Activated CD8-positive, alpha-beta memory T cell treated with anti-CD3 and anti-CD28 coated beads for 36 hours (primary cell): ENCODE measurements around the gene DVL2. TPM values are rescaled to one million over a fixed set of nuclear protein-coding genes. Genes with fewer than 3 reads are reported as not detected.
"Not testable (repeated sequence)": the region's sequence is repeated elsewhere in the genome, so short reads cannot be mapped to it uniquely, and the experiment has no call there.

Experiments
- CTCF ChIA-PET: fragments of 350-600 bp; sonication (Branson Sonifier 250); formaldehyde crosslinking; loops from one replicate; lab custom pipeline; 2021; ENCODE audit warnings: antibody characterized with exemption; lab: Charles Lee
- POLR2A ChIA-PET: fragments of 350-600 bp; sonication (Branson Sonifier 250); formaldehyde crosslinking; loops from one replicate; lab custom pipeline; 2021; ENCODE audit warnings: antibody characterized with exemption; lab: Charles Lee
- total RNA-seq, 2 experiments: library from RNA; stranded (reverse); gene quantifications; one replicate each; pipeline ENCODE4 v1.2.3, GENCODE V29; 2021

DVL2 gene
- total RNA-seq, 2 experiments from 2014 or later = 64.4 to 68.9 TPM

DNA sequence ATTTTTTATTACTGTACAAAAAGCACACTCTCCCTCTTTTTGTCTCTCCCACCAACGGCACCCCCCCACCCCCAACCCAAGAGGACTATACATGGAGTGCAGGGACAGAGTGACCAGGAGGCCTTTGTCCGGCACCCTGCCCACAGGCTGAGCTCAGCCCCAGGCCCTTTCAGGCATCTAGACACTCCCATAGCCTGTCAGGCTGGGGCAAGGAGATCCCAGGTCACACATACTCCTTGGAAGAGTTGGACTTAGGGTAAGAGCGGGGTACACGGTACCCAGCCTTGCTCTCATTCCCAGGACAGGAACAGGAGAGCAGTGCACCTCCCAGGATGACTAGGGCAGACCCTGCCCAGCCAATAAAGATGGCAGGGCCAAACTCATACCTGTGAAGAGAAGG, 25.8 kb upstream of the DVL2 start:
- ChIA-PET CTCF (interaction anchor here (0.5 kb wide), 1 partner anchor 117 kb away, joined by 3 read pairs; no protein-coding TSS in a partner anchor), POLR2A (interaction anchor here (0.6 kb wide), 1 partner anchor 22 kb away, joined by 3 read pairs; no protein-coding TSS in a partner anchor)

DNA sequence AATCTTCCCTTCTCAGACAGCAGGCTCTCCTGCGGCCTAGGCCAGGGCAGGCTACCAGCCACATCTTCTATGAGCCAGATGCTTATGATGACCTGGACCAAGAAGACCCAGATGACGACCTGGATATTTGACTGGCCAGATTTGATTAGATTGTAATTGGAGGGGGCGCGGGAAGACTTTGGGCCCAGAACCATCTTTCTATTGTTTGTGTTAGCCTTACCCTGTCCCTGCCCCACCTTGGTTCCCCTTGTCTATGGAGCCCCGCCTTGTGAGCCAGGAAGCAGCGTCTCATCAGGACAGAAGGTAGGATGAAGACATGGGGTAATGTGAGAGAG, 25.2 kb upstream of the DVL2 start:
- POLR2A ChIA-PET = interaction anchor here (0.6 kb wide), 1 partner anchor 23 kb away, joined by 3 read pairs; no protein-coding TSS in a partner anchor
- CTCF ChIA-PET = interaction anchor here (0.5 to 1.5 kb wide), 3 partner anchors 37 to 293 kb away, joined by 3 to 4 read pairs (median 3); no protein-coding TSS in a partner anchor

DNA sequence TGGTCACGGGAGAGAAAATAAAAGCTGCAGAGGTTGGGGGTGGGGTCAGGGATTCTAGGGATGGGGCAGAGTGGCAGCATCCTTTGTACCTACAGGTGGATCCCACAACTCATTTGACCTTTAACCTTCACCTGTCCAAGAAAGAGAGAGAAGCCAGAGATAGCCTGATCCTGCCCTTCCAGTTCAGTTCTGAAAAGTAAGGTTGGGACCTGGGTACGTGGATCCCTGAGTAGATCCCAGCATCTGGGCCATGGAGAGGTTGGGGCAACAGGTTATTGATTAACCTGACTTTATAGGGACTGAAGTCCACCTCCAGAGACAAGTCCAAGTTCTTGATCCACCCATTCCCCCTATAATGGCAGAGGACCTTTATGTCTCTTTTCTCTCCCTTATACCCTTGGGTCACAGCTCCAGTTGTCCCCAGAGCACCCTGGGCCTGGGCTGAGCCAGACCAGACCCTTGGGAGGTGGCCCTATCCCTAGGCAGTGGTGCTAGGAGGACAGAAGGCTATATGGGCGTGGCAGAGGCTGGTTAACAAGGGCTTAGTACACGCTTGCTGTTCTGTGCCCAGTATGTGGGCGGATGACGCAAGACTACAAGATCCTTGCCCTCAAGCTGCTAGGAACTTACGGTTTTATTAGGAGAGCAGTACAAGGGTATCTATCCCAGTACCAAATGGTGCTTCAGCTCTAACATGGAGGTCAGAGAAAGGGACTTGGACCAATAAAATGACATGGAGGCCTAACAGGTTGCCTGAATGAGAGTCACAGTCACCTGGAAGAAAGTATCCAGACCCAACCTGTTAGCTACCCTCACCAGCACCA, 24.6 kb upstream of the DVL2 start:
- POLR2A ChIA-PET = no interaction called here
- CTCF ChIA-PET = interaction anchor here (0.6 to 1.5 kb wide), 3 partner anchors 8 to 293 kb away, joined by 3 to 6 read pairs (median 4); no protein-coding TSS in a partner anchor

DNA sequence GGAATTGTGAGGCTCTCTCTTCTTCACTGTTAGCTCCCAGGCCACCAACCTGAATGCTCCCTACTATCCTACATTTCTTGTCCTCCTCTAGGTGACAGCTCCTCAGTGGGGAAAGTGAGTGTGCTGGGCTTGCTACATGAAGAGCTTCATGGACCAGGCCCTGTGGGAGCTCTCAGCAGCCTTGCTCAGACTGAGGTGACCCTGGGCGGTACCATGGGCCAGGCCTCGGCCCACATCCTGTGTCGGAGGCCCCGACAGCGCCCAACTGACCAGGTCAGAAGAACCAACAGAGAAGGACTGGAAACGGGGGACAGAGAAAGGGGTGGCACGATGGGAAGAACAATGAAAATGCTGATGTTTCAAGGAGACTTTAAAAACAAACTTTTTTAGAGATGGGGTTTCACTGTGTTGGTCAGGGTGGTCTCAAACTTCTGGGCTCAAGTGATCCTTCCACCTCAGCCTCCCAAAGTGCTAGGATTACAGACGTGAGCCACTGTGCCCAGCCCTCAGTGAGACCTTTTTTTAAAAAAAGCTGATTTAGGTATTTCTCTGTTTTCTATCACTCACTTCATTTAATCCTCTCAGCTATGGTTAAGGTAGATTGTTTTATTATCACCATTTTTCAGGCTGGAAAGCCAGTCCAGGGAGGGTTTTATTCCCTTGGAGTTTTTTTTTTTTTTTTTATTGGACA, 22.6 kb upstream of the DVL2 start:
- CTCF ChIA-PET = interaction anchor here (0.8 to 1.4 kb wide), 2 partner anchors 9 to 39 kb away, joined by 5 read pairs; no protein-coding TSS in a partner anchor
- POLR2A ChIA-PET = interaction anchor here (0.7 to 0.9 kb wide), 2 partner anchors 20 to 107 kb away, joined by 3 to 6 read pairs; no protein-coding TSS in a partner anchor

DNA sequence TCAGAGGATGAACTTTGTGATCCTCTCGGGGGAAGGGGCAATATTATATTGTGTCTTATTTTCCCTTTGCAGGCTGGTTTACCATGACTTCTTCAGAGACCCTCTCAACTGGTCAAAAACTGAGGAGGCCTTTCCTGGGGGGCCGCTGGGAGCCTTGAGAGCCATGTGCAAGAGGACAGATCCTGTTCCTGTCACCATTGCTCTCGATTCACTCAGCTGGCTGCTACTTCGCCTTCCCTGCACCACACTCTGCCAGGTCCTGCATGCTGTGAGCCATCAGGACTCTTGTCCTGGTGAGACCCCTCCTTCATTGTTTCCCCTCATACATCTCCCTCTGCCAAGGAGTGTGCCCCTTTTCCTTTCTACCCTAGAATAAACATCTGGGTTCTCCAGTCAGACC, 20.2 kb upstream of the DVL2 start:
- ChIA-PET CTCF (interaction anchor here (0.7 to 1.4 kb wide), 4 partner anchors 9 to 75 kb away, joined by 3 to 5 read pairs (median 3); partner anchors contain the start of gene NEURL4), POLR2A (no interaction called here)

DNA sequence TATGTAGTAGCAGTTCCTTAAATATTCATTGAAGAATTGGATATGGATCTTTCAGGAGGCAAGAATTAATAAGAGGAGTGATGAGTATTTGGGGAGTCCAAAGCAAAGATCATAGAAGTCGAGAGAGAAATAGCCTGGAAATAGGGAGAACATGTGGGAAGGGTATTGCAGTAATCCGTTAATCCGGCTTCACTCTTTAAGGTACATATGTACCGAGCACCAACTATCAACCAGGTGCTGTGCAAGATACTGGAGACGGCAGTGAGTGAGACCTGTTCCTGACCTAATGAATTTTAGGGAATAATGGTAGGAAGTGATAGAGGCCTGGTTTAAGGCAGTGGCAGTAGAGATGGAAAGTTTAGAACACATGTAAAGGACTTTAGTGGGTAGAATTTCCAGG, 18.8 kb upstream of the DVL2 start:
- CTCF ChIA-PET = no interaction called here

DNA sequence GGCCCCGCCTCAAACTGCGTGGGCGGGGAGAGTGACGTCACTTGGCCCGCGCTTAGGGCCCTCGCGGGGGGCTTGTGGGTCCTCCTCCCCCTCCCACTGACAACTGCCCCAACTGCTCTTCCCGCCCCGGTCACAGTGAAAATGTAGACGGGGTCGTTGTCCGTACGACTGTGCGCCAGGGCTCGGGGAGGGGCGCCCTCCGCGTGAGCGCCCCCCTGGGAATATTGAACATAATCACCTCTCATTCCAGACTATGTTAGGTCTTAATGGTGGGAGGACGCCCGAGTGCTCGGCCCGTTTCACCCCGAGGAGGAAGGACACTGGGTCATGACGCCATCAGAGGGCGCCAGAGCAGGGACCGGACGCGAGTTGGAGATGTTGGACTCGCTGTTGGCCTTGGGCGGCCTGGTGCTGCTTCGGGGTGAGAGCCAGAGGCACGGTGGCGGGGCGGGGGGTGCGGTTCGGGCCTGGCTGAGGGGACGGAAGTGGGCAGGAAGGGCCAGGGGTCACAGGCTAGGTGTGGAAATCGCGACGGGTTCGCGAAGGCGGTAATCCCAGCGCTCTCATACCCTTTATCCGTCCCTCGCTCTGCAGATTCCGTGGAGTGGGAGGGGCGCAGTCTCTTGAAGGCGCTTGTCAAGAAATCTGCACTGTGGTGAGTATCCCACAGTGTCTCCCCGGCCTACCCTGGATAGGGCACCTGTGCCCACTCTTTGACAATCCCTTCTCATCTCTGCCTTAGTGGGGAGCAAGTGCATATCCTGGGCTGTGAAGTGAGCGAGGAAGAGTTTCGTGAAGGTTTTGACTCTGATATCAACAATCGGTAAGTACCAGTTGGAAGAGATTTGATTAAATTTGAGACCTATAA, 18.1 kb upstream of the DVL2 start, which contains the start of gene ELP5:
Gene ELP5 (plus strand): TSS at position 40 of the 868 bp plus-strand sequence. CDS start 336 bp downstream, at position 376.
- ChIA-PET CTCF (interaction anchor here (1.2 to 3.1 kb wide), 3 partner anchors 10 to 32 kb away, joined by 3 to 17 read pairs (median 4); partner anchors contain the start of genes GABARAP and PHF23), POLR2A (interaction anchor here (0.6 to 2.0 kb wide), 2 partner anchors 14 to 342 kb away, joined by 3 to 10 read pairs; no protein-coding TSS in a partner anchor)

More for the DNA sequence above, 18.8 kb upstream of the DVL2 start:
- POLR2A ChIA-PET = no interaction called here

DNA sequence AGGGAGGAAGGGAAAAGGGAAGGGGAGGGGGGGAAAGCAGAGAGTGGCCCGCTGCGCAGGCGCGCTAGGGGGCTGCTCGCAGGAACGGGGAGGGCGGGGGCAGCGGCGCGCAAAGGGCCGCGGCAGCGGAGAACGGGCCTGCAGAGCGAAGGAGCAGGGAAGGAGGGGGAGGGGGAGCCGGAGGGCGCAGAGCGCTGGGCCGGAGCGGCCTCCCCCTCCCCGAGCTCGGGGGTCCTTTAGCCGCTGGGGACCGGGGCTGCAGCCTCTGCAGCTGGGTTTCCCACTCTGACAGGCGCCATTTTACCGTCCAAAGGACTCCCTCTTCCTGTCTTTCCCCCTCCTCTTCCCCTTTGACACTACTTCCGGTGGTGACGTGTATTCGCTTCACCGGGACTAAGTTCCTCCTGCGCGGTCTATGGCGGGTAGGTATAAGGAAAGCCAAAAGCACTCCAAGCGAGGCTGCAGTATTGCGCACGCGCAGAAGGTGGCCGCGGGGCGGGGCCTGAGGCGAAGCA, 17.4 kb upstream of the DVL2 start, which contains the start of gene CTDNEP1:
Gene CTDNEP1 (minus strand): TSS at position 74 of the 515 bp plus-strand sequence. CDS start 438 bp downstream, outside the sequence.
- ChIA-PET POLR2A (interaction anchor here (0.6 to 2.0 kb wide), 5 partner anchors 9 to 343 kb away, joined by 3 to 10 read pairs (median 3); partner anchors contain the start of genes ACADVL, DLG4 and GABARAP), CTCF (interaction anchor here (1.2 to 3.1 kb wide), 3 partner anchors 9 to 31 kb away, joined by 3 to 17 read pairs (median 4); partner anchors contain the start of genes GABARAP and PHF23)

DNA sequence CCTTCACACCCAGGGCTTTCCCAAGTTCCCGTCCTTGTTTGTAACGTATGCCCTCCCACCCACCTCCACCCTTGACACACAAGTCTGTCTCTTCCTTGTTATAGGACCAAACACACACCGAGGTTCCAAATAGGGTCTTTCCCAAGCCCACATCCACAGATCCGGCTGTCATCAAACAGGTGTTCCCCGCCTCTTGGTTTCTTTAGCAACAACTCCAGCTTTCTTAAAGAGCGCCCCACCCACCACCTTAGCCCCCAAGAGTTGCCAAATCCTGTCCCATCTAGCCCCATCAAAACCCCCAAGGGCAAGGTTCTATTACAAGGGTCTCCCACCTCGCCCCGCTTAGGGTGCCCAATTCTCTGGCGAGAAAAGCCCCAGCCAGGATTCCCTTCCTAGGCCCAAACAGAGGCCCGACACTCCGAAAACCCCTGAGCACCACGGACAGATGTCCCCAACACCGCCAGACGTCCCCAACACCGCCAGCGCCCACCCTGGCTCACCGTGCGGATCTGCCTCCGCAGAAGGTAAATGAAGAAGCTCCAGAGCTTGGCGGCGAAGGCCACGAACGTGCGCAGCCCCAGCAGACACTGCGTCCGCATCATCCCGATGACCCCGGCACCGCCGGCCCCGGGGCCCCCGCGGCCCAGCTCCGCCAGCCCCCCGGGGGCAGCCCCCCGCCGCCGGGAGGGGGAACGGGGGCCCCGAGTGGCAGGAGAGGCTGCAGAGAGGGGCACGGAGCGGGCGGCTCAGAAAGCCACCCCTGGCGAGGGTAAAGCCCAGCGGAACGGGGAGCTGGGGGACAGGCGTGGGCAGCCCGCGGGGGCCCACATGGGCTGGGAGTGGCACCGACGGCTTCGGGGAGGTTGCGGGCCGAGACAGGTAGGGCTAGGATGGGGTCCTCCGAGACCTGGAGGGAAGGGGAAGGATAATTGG, 16.6 kb upstream of the DVL2 start:
- ChIA-PET POLR2A (interaction anchor here (0.8 to 2.0 kb wide), 4 partner anchors 8 to 58 kb away, joined by 3 to 10 read pairs (median 4); partner anchors contain the start of genes ACADVL, DLG4 and GABARAP), CTCF (interaction anchor here (1.1 to 3.1 kb wide), 5 partner anchors 8 to 205 kb away, joined by 3 to 17 read pairs (median 4); partner anchors contain the start of genes GABARAP and PHF23)

DNA sequence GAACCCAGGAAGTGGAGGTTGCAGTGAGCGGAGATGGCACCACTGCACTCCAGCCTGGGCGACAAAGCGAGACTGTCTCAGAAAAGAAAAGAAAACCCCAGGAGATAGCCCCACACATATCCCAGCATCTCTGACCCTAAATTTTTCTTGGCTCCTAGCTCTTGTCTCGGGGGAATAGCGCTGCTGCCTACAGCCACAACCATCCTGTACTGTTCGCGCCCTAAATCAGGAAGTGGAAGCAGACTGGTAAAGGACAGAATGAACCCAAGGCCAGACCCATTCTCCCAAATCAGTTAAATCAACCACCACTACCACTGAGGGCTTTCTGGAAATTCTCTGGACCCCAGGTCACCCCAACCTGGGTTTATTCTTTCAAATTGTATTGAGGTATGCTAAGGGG, 15.5 kb upstream of the DVL2 start:
- ChIA-PET CTCF (interaction anchor here (1.6 to 3.1 kb wide), 2 partner anchors 9 to 47 kb away, joined by 4 to 17 read pairs; partner anchors contain the start of gene PHF23), POLR2A (no interaction called here)

DNA sequence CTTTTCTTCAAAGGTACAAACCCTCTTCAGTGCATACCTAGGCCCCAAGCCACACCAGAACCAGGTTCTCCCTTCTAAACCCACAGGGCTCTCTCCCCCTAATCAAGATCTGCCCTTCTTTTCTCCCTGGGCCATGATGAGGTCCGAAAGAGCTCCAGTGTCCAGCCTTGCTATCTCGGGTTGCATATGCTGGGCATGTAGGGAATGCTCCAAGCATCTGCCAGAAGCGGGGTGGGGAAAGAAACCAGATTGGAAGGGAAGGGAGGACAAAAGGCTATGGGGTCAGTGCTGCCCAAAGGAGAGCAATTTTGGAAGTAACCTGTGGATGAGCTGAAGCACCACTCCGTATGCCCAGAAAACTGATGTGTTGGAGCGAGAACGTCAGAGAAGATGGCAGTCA, 14.9 kb upstream of the DVL2 start:
- CTCF ChIA-PET = interaction anchor here (1.3 to 3.1 kb wide), 3 partner anchors 9 to 47 kb away, joined by 4 to 17 read pairs (median 4); partner anchors contain the start of gene PHF23
- POLR2A ChIA-PET = interaction anchor here (0.9 kb wide), 1 partner anchor 11 kb away, joined by 3 read pairs; no protein-coding TSS in a partner anchor

DNA sequence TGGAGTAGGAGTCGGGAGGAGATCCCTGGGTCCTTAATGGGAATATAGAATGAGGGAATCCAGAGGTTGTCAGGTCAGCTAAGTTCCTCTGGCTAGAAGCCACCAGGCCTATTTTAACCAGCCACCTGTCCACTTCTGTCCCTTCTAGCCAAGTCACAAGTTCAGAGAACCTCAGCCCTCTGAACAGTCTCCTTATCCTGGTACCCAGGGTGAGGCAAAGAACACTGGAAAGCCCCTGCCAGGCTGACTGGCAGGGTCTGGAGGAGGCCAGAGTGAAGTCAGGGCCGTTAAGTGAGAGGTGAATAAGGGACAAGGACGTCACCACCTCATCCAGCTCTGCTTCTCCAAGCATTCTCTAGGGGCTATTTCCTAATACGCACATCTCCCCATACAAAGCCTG, 14.5 kb upstream of the DVL2 start:
- ChIA-PET CTCF (interaction anchor here (1.3 kb wide), 1 partner anchor 47 kb away, joined by 4 read pairs; no protein-coding TSS in a partner anchor), POLR2A (interaction anchor here (0.9 kb wide), 1 partner anchor 11 kb away, joined by 3 read pairs; no protein-coding TSS in a partner anchor)

DNA sequence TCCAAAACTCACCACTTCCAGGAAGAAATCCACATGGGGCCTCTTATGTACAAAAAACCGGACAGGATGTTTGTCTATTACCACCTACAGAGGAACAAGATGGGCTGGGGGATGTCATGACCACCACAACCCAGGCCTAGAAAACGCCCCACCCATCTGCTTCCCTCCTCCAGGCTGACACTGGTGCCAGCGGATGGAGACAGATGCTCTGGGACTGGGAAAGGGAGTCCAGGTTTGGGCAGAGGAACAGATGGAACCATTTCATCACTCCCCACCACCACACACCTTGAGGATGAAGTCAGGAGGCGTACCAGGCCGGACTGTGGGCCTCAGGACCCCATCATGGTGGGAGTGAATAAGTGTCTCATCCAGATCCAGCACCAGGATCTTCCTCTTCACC, 12.5 kb upstream of the DVL2 start:
- POLR2A ChIA-PET = no interaction called here
- CTCF ChIA-PET = no interaction called here

DNA sequence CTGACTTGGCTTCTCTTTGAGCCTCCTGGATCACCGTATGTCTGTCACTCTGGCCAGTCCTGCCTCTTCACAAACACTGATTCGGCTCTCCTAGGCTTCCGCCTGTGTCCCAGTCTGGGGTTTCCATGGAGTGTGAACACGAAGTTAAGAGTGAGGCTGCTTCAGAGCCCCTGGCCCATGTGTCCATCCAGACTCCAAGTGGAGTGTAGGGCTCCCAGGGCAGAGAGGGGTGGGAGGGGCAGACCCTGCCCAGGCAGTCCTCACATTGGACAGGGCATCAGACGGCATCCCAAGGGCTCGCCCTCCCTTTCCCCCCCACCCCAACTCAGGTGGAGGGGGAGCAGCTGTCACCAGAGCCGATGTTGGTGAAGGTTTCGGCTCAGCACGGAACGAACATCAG, 9.5 kb upstream of the DVL2 start:
- CTCF ChIA-PET = interaction anchor here (1.2 kb wide), 1 partner anchor 11 kb away, joined by 3 read pairs; no protein-coding TSS in a partner anchor
- POLR2A ChIA-PET = not testable (repeated sequence)

DNA sequence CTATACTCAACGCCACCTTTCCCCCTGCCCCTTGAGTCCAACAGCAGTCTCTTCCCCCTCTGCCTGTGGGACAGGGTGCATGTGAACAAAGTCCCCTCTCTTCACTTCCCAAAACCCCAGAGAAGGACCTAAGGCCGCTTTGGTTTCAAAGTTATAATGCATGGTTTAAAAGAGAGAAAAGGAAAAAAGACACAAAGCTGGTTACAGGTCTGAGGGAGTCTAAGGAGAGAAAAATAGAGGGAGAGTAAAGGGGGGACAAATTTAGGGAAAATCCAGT, 9.1 kb upstream of the DVL2 start:
- ChIA-PET POLR2A (no interaction called here), CTCF (interaction anchor here (1.2 to 1.3 kb wide), 2 partner anchors 8 to 22 kb away, joined by 3 read pairs; partner anchors contain the start of genes CTDNEP1 and ELP5)
